Osteoblast (primary cell): ENCODE results near the gene WNT8A. TPM values are rescaled to one million over a fixed set of nuclear protein-coding genes. Genes with fewer than 3 reads are reported as not detected.

ENCODE experiments used
- DNase-seq: peaks from one replicate; pipeline ENCODE4 v3.0.0; 2011; ENCODE audit warnings: low spot score, mixed read lengths; ENCODE audit not compliant: insufficient read length; ENCODE audit errors: missing footprints
- H2AFZ ChIP-seq: 2 replicates; pipeline ENCODE4 v1.6.0; 2011; ENCODE audit warnings: mild to moderate bottlenecking, low read length
- H3K27ac ChIP-seq: 2 replicates; pipeline ENCODE4 v1.5.1; 2011; ENCODE audit warnings: mild to moderate bottlenecking, low read depth, low read length, moderate library complexity
- H3K27me3 ChIP-seq: 2 replicates; pipeline ENCODE4 v1.6.0; 2012; ENCODE audit warnings: mild to moderate bottlenecking, control low read depth, inconsistent platforms, low read length, moderate library complexity; ENCODE audit not compliant: insufficient read depth
- H3K36me3 ChIP-seq: 2 replicates; pipeline ENCODE4 v1.5.1; 2011; ENCODE audit warnings: mild to moderate bottlenecking, low read length, control low read depth, moderate library complexity; ENCODE audit not compliant: insufficient read depth
- H3K4me1 ChIP-seq: 2 replicates; pipeline ENCODE4 v1.5.1; 2011; ENCODE audit warnings: mild to moderate bottlenecking, low read length, control low read depth, moderate library complexity; ENCODE audit not compliant: insufficient read depth
- H3K4me2 ChIP-seq: 2 replicates; pipeline ENCODE4 v1.6.0; 2011; ENCODE audit warnings: mild to moderate bottlenecking, low read length; ENCODE audit not compliant: insufficient read depth
- H3K4me3 ChIP-seq: fragments of 200-600 bp; sonication (generic); 3 replicates; pipeline ENCODE4 v1.5.1; 2012; ENCODE audit warnings: mild to moderate bottlenecking, low read length, inconsistent platforms; ENCODE audit not compliant: insufficient read depth
- H3K79me2 ChIP-seq: 2 replicates; pipeline ENCODE4 v1.6.0; 2012; ENCODE audit warnings: mild to moderate bottlenecking, low read length, control low read depth, inconsistent platforms; ENCODE audit not compliant: insufficient read depth
- H3K9me3 ChIP-seq: 2 replicates; pipeline ENCODE4 v1.5.1; 2011; ENCODE audit warnings: low read depth, low read length, control low read depth
- H4K20me1 ChIP-seq: 2 replicates; pipeline ENCODE4 v1.6.0; 2012; ENCODE audit warnings: mild to moderate bottlenecking, low read length, control low read depth; ENCODE audit not compliant: insufficient read depth
- total RNA-seq: library from RNA; depleted of rRNA; stranded (reverse); fragments of >200 nt; gene quantifications from 2 replicates; pipeline ENCODE4 v1.2.3, GENCODE V29; 2012
- TF ChIP-seq, protein P1 (sequence below): IDR thresholded peaks from 2 replicates; pipeline ENCODE4 v1.5.1; 2011; ENCODE audit warnings: mild to moderate bottlenecking, low read depth, low read length, moderate library complexity; ENCODE audit errors: extremely low read depth

The WNT8A gene
- not detected in 2 replicates for total RNA-seq

- DNase-seq, result no peak
- Histone ChIP-seq H3K27ac (no peak within 1 kb of the TSS), H3K9me3 (no peaks in the 10 kb centered on the region), H3K4me3 (no peak within 1 kb of the TSS), H3K36me3 (no peaks in the 10 kb centered on the region), H4K20me1 (no peaks in the 10 kb centered on the region), H3K27me3 (no peaks in the 10 kb centered on the region), H3K4me2 (no peak within 1 kb of the TSS), H3K79me2 (no peaks in the 10 kb centered on the region), H3K4me1 (no peaks in the 10 kb centered on the region), H2AFZ (no peak within 1 kb of the TSS)
- TF ChIP-seq, protein P1, sequence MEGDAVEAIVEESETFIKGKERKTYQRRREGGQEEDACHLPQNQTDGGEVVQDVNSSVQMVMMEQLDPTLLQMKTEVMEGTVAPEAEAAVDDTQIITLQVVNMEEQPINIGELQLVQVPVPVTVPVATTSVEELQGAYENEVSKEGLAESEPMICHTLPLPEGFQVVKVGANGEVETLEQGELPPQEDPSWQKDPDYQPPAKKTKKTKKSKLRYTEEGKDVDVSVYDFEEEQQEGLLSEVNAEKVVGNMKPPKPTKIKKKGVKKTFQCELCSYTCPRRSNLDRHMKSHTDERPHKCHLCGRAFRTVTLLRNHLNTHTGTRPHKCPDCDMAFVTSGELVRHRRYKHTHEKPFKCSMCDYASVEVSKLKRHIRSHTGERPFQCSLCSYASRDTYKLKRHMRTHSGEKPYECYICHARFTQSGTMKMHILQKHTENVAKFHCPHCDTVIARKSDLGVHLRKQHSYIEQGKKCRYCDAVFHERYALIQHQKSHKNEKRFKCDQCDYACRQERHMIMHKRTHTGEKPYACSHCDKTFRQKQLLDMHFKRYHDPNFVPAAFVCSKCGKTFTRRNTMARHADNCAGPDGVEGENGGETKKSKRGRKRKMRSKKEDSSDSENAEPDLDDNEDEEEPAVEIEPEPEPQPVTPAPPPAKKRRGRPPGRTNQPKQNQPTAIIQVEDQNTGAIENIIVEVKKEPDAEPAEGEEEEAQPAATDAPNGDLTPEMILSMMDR, result no peak
Measured at GRCh38 chr5:138083702-138084101, at the start of gene WNT8A. Gene WNT8A (plus strand): TSS chr5:138084033. CDS start chr5:138084128, 95 bp downstream.

GRCh38 chr5:138035605-138036537, 48.0 kb upstream of the WNT8A start:
- H3K9me3 ChIP-seq, result no peaks in the 10 kb centered on the region
- H3K27me3 ChIP-seq, result no peaks in the 10 kb centered on the region
- peaks cover 24% of the 10 kb centered on the region for H3K4me1 ChIP-seq
- TF ChIP-seq, protein P1, result peak; percentile 95
- no peak overlapping the region for H3K27ac ChIP-seq
- H3K4me3 ChIP-seq, result no peak overlapping the region
- peaks cover 14% of the 10 kb centered on the region for H4K20me1 ChIP-seq
- DNase-seq, result peak; percentile 86
- H2AFZ ChIP-seq, result peak overlapping the region; percentile 93
- no peaks in the 10 kb centered on the region for H3K36me3 ChIP-seq
- peaks cover 20% of the 10 kb centered on the region for H3K79me2 ChIP-seq
- peak overlapping the region; percentile 41 for H3K4me2 ChIP-seq

DNA sequence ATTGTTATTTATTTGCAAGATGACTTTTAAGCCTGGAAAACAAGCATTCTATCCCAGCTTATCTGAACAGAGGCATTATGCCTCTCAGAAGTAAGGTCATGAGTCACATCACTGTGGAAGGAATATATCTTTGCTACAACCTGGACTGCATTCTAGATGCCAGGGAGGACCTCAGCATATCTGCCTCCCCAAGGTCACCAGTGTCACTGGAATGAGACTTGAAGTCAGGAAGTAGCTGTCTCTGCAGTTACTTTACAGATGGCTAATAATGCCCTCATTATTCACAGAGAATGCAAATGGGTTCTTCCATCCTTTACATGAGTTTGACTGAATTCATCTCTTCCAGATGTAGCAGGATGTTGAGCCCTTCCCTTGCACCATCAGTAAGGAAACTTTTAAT, 46.6 kb upstream of the WNT8A start:
- TF ChIP-seq, protein P1, result no peak
- no peaks in the 10 kb centered on the region for H3K27me3 ChIP-seq
- H4K20me1 ChIP-seq, result peaks cover 2% of the 10 kb centered on the region
- no peak overlapping the region for H2AFZ ChIP-seq
- no peak for DNase-seq
- no peak overlapping the region for H3K4me2 ChIP-seq
- no peak overlapping the region for H3K4me3 ChIP-seq
- H3K9me3 ChIP-seq, result no peaks in the 10 kb centered on the region
- no peaks in the 10 kb centered on the region for H3K36me3 ChIP-seq
- peaks cover 16% of the 10 kb centered on the region for H3K4me1 ChIP-seq
- no peak overlapping the region for H3K27ac ChIP-seq
- H3K79me2 ChIP-seq, result peaks cover 6% of the 10 kb centered on the region

- no peaks in the 10 kb centered on the region for H3K27me3 ChIP-seq
- no peak overlapping the region for H3K4me3 ChIP-seq
- H3K9me3 ChIP-seq, result no peaks in the 10 kb centered on the region
- H4K20me1 ChIP-seq, result no peaks in the 10 kb centered on the region
- peaks cover 16% of the 10 kb centered on the region for H3K4me1 ChIP-seq
- H3K36me3 ChIP-seq, result no peaks in the 10 kb centered on the region
- TF ChIP-seq, protein P1, result no peak
- no peak overlapping the region for H2AFZ ChIP-seq
- H3K4me2 ChIP-seq, result no peak overlapping the region
- no peak for DNase-seq
- H3K79me2 ChIP-seq, result no peaks in the 10 kb centered on the region
- H3K27ac ChIP-seq, result no peak overlapping the region
Measured at GRCh38 chr5:138037907-138038633, 45.8 kb upstream of the WNT8A start.
